Fibroblast of lung (primary cell): ENCODE measurements around the gene DENND1A.

ENCODE experiments used
- EZH2 ChIP-seq: IDR thresholded peaks from 2 replicates; pipeline ENCODE4 v1.5.1; 2012; ENCODE audit warnings: low read length, control low read depth, mild to moderate bottlenecking; ENCODE audit errors: missing control alignments
- TF ChIP-seq, protein P1 (sequence below), 2 donors: IDR thresholded peaks in 1 of 2; conservative IDR thresholded peaks in 1 of 2; 1 replicate in 1 of 2; 2 replicates in 1 of 2; pipeline ENCODE4 v1.5.1; 2011 to 2012; ENCODE audit warnings: low read length in 2 of 2, control low read depth in 1 of 2, inconsistent platforms in 1 of 2, low read depth in 1 of 2, mild to moderate bottlenecking in 1 of 2

DNA sequence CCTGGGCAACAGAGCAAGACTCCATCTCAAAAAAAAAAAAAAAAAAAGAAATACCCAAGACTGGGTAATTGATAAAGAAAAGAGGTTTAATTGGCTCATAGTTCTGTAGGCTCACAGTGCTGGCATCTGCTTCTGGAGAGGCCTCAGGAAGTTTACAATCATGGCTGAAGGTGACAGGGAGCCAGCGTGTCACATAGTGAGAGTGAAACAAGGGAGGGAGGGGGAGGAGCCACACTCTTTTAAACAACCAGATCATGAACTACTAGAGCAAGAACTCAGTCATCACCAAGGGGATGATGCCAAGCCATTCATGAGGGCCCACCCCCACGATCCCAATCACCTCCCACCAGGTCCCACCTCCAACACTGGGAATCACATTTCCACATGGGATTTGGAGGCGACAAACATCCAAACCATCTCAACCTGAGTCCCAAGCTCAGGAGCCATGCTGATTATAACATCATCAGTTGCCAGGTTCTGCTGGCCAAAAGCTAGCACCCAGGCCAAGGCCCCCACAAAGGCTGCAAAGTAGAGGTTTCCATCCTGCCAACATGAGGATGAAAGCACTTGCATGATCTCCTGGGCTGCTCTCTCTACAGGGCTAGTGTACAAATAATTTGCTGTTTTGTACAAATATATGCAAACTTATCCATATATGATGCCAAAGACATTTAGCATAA, 15.3 kb downstream of the DENND1A start:
- no peak for TF ChIP-seq EZH2
- TF ChIP-seq, protein P1, sequence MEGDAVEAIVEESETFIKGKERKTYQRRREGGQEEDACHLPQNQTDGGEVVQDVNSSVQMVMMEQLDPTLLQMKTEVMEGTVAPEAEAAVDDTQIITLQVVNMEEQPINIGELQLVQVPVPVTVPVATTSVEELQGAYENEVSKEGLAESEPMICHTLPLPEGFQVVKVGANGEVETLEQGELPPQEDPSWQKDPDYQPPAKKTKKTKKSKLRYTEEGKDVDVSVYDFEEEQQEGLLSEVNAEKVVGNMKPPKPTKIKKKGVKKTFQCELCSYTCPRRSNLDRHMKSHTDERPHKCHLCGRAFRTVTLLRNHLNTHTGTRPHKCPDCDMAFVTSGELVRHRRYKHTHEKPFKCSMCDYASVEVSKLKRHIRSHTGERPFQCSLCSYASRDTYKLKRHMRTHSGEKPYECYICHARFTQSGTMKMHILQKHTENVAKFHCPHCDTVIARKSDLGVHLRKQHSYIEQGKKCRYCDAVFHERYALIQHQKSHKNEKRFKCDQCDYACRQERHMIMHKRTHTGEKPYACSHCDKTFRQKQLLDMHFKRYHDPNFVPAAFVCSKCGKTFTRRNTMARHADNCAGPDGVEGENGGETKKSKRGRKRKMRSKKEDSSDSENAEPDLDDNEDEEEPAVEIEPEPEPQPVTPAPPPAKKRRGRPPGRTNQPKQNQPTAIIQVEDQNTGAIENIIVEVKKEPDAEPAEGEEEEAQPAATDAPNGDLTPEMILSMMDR (conservative IDR thresholded peaks at IDR 0.05 in 1 of 2, IDR thresholded peaks at IDR 0.05 in 1 of 2; ENCODE audit: low read depth in 1 of 2, low read length in 2 of 2) = no peak
